A673 (cell line): ENCODE measurements around the gene CROCC2. TPM values are rescaled to one million over a fixed set of nuclear protein-coding genes. Genes with fewer than 3 reads are reported as not detected.

Experiments
- BruUV-seq: library from RNA; stranded (reverse); fragments of 400-500 nt; replicated peaks from 2 replicates; lab custom pipeline; 2021; lab: Mats Ljungman, UMichigan
- CTCF ChIA-PET: fragments of 300-600 bp; sonication (Branson Sonifier 250); formaldehyde crosslinking; loops from one replicate; lab custom pipeline; 2022; ENCODE audit warnings: antibody characterized with exemption; lab: Charles Lee
- POLR2A ChIA-PET: fragments of 300-600 bp; sonication (Branson Sonifier 250); formaldehyde crosslinking; loops from one replicate; lab custom pipeline; 2022; ENCODE audit warnings: antibody characterized with exemption; ENCODE audit not compliant: low non-redundant PET; lab: Charles Lee
- DNase-seq: peaks from one replicate; pipeline ENCODE4 v3.0.0-alpha.2; 2015; ENCODE audit warnings: low spot score
- H3K27ac ChIP-seq: fragments of 200-600 bp; sonication (generic); 2 replicates; pipeline ENCODE4 v1.5.1; 2016; ENCODE audit warnings: mixed run types, low read depth, mild to moderate bottlenecking, mixed read lengths, antibody characterized with exemption, low read length; ENCODE audit not compliant: poor library complexity, severe bottlenecking
- H3K27me3 ChIP-seq: fragments of 200-600 bp; sonication (generic); replicated peaks from 2 replicates; pipeline ENCODE4 v1.6.1; 2017; ENCODE audit warnings: mixed run types, low read depth, mild to moderate bottlenecking, mixed read lengths, antibody characterized with exemption, low read length; ENCODE audit not compliant: insufficient read depth, poor library complexity
- H3K36me3 ChIP-seq: fragments of 200-600 bp; sonication (generic); 2 replicates; pipeline ENCODE4 v1.6.1; 2016; ENCODE audit warnings: mixed run types, mild to moderate bottlenecking, mixed read lengths, antibody characterized with exemption, low read length; ENCODE audit not compliant: insufficient read depth, poor library complexity, severe bottlenecking
- H3K4me1 ChIP-seq: fragments of 200-600 bp; sonication (generic); 2 replicates; pipeline ENCODE4 v1.6.1; 2017; ENCODE audit warnings: mixed run types, mild to moderate bottlenecking, mixed read lengths, antibody characterized with exemption, low read length; ENCODE audit not compliant: insufficient read depth, poor library complexity, severe bottlenecking
- H3K4me3 ChIP-seq: fragments of 200-600 bp; sonication (generic); 2 replicates; pipeline ENCODE4 v1.5.1; 2016; ENCODE audit warnings: low read depth, mixed run types, mild to moderate bottlenecking, mixed read lengths, low read length; ENCODE audit not compliant: poor library complexity, severe bottlenecking
- H3K9me3 ChIP-seq: fragments of 200-600 bp; sonication (generic); 2 replicates; pipeline ENCODE4 v1.6.1; 2016; ENCODE audit warnings: mixed run types, low read depth, mild to moderate bottlenecking, mixed read lengths, antibody characterized with exemption, low read length; ENCODE audit not compliant: poor library complexity, severe bottlenecking
- CTCF ChIP-seq: fragments of 300-800, 200-600 bp; sonication (generic); conservative IDR thresholded peaks from 2 replicates; pipeline ENCODE4 v1.5.1; 2017; ENCODE audit warnings: low read depth, mild to moderate bottlenecking, antibody characterized with exemption, low read length, moderate library complexity, mixed read lengths
- EZH2 ChIP-seq: fragments of 200-600 bp; sonication (generic); IDR thresholded peaks from 2 replicates; pipeline ENCODE4 v1.6.1; 2017; ENCODE audit warnings: borderline replicate concordance, low read depth, mild to moderate bottlenecking, mixed read lengths, antibody characterized with exemption, low read length; ENCODE audit not compliant: poor library complexity, severe bottlenecking
- intact Hi-C: fragments of 100-400 bp; cut with micrococcal nuclease; formaldehyde crosslinking; loops from one replicate; pipeline ENCODE4 v1.10.0; 2022; ENCODE audit not compliant: unreplicated experiment
- total RNA-seq: library from RNA; stranded (reverse); gene quantifications from 2 replicates; pipeline ENCODE4 v1.2.3, GENCODE V29; 2021

Gene CROCC2
- total RNA-seq, 1 experiment from 2014 or later, result not detected

- BruUV-seq, result no TSS peak
Observed at GRCh38 chr2:240858871-240859270, 47.3 kb upstream of the CROCC2 start.

GRCh38 chr2:240861547-240861946 lies 44.6 kb upstream of the CROCC2 start:
- no peak for DNase-seq
- H3K4me1 ChIP-seq, result no peaks in the 10 kb centered on the region
- TF ChIP-seq EZH2 (no peak), CTCF (no peak)
- intact Hi-C loops, result no loop called here
- ChIA-PET CTCF (no interaction called here), POLR2A (no interaction called here)
- no TSS peak for BruUV-seq
- H3K27me3 ChIP-seq, result no peaks in the 10 kb centered on the region
- H3K27ac ChIP-seq, result no peak overlapping the region
- no peaks in the 10 kb centered on the region for H3K36me3 ChIP-seq
- no peaks in the 10 kb centered on the region for H3K9me3 ChIP-seq
- no peak overlapping the region for H3K4me3 ChIP-seq

More at GRCh38 chr2:240858871-240859270, 47.3 kb upstream of the CROCC2 start:
- no peaks in the 10 kb centered on the region for H3K9me3 ChIP-seq
- H3K4me1 ChIP-seq, result no peaks in the 10 kb centered on the region
- TF ChIP-seq CTCF (no peak), EZH2 (no peak)
- no peak overlapping the region for H3K4me3 ChIP-seq
- H3K36me3 ChIP-seq, result no peaks in the 10 kb centered on the region
- H3K27me3 ChIP-seq, result no peaks in the 10 kb centered on the region
- CTCF ChIA-PET, result no interaction called here
- intact Hi-C loops, result no loop called here
- no peak for DNase-seq
- POLR2A ChIA-PET, result no interaction called here
- no peak overlapping the region for H3K27ac ChIP-seq

GRCh38 chr2:240864475-240864874 lies 41.7 kb upstream of the CROCC2 start:
- Histone ChIP-seq H3K4me3 (no peak overlapping the region), H3K36me3 (no peaks in the 10 kb centered on the region), H3K27me3 (no peaks in the 10 kb centered on the region), H3K27ac (no peak overlapping the region), H3K4me1 (no peaks in the 10 kb centered on the region), H3K9me3 (no peaks in the 10 kb centered on the region)
- no peak for TF ChIP-seq CTCF
- intact Hi-C loops, result no loop called here
- no TSS peak for BruUV-seq
- DNase-seq, result no peak
- POLR2A ChIA-PET, result no interaction called here
- CTCF ChIA-PET, result no interaction called here
